GM19239 (cell line): Measurements from ENCODE around the gene DIP2B.
"Not testable (repeated sequence)": the region's sequence is repeated elsewhere in the genome, so short reads cannot be mapped to it uniquely, and the experiment has no call there.

Experiments used
- DNase-seq: peaks from one replicate; pipeline ENCODE4 v3.0.0; 2011; ENCODE audit warnings: low spot score; ENCODE audit not compliant: insufficient read length
- FAIRE-seq: peaks from 2 replicates; lab custom pipeline; 2011; peaks lifted over from hg19 to GRCh38; lab: Jason Lieb, UNC

The DIP2B gene

GRCh38 chr12:50545786-50546185, 41.0 kb downstream of the DIP2B start:
- DNase-seq (no peak), FAIRE-seq (no peak)

- FAIRE-seq (no peak), DNase-seq (no peak)
These were observed 41.9 kb downstream of the DIP2B start for GRCh38 chr12:50546441-50547318.

- FAIRE-seq (no peak), DNase-seq (no peak)
These were observed 43.0 kb downstream of the DIP2B start for GRCh38 chr12:50547742-50548141.

- FAIRE-seq (no peak), DNase-seq (no peak)
These were observed 45.1 kb downstream of the DIP2B start for GRCh38 chr12:50549885-50550284.

GRCh38 chr12:50550530-50551223, 45.9 kb downstream of the DIP2B start:
- FAIRE-seq: no peak
- DNase-seq: no peak

- no peak for FAIRE-seq
- no peak for DNase-seq
These were observed 47.1 kb downstream of the DIP2B start for GRCh38 chr12:50551866-50552265.

- FAIRE-seq (no peak), DNase-seq (no peak)
These were observed 49.9 kb downstream of the DIP2B start for GRCh38 chr12:50554651-50555050.

- DNase-seq: no peak
- FAIRE-seq: no peak
These were observed 50.7 kb downstream of the DIP2B start for GRCh38 chr12:50555471-50555885.

- DNase-seq (no peak), FAIRE-seq (no peak)
These were observed 51.5 kb downstream of the DIP2B start for GRCh38 chr12:50556273-50556672.

GRCh38 chr12:50556796-50557195, 52.0 kb downstream of the DIP2B start:
- FAIRE-seq, DNase-seq: not testable (repeated sequence)

GRCh38 chr12:50557421-50557820, 52.6 kb downstream of the DIP2B start:
- DNase-seq: no peak
- FAIRE-seq: no peak

- FAIRE-seq (no peak), DNase-seq (no peak)
These were observed 54.2 kb downstream of the DIP2B start for GRCh38 chr12:50558970-50559369.

- DNase-seq (no peak), FAIRE-seq (no peak)
These were observed 58.0 kb downstream of the DIP2B start for GRCh38 chr12:50562520-50563433.

GRCh38 chr12:50563434-50563787, 58.6 kb downstream of the DIP2B start:
- FAIRE-seq (no peak), DNase-seq (no peak)

- DNase-seq: no peak
- FAIRE-seq: no peak
These were observed 59.6 kb downstream of the DIP2B start for GRCh38 chr12:50564237-50564947.

GRCh38 chr12:50564948-50565297, 60.1 kb downstream of the DIP2B start:
- FAIRE-seq: no peak

GRCh38 chr12:50566066-50566465, 61.3 kb downstream of the DIP2B start:
- FAIRE-seq (no peak), DNase-seq (no peak)

More at GRCh38 chr12:50564948-50565297, 60.1 kb downstream of the DIP2B start:
- DNase-seq: no peak

- no peak for DNase-seq
These were observed 63.1 kb downstream of the DIP2B start for GRCh38 chr12:50567926-50568325.

GRCh38 chr12:50568338-50569091, 63.7 kb downstream of the DIP2B start:
- DNase-seq (no peak), FAIRE-seq (no peak)

More at GRCh38 chr12:50567926-50568325, 63.1 kb downstream of the DIP2B start:
- FAIRE-seq: no peak
